HFFc6 (cell line): ENCODE results near the gene NWD2. TPM values are rescaled to one million over a fixed set of nuclear protein-coding genes. Genes with fewer than 3 reads are reported as not detected.

Experiments
- DNase-seq: peaks from one replicate; pipeline ENCODE4 v3.0.0-alpha.2; 2018
- H3K27ac Mint-ChIP-seq: 2 replicates; pipeline ENCODE4 v1.8.0; 2020; ENCODE audit warnings: mild to moderate bottlenecking, mixed read lengths
- H3K27me3 Mint-ChIP-seq: 2 replicates; pipeline ENCODE4 v1.8.0; 2021; ENCODE audit warnings: mild to moderate bottlenecking, moderate library complexity, mixed read lengths; ENCODE audit not compliant: insufficient read depth
- H3K36me3 Mint-ChIP-seq: 2 replicates; pipeline ENCODE4 v1.8.0; 2021; ENCODE audit warnings: low read depth, mixed read lengths
- H3K4me1 Mint-ChIP-seq: 2 replicates; pipeline ENCODE4 v1.8.0; 2020; ENCODE audit warnings: low read depth, mixed read lengths
- H3K4me3 Mint-ChIP-seq: 2 replicates; pipeline ENCODE4 v1.8.0; 2020; ENCODE audit warnings: mild to moderate bottlenecking, moderate library complexity, mixed read lengths
- H3K9me3 Mint-ChIP-seq: 2 replicates; pipeline ENCODE4 v1.8.0; 2020; ENCODE audit warnings: mild to moderate bottlenecking, mixed read lengths
- CTCF ChIP-seq: fragments of 200-600 bp; sonication (generic); IDR thresholded peaks from 2 replicates; pipeline ENCODE4 v1.5.0; 2021; ENCODE audit warnings: antibody characterized with exemption, mild to moderate bottlenecking
- total RNA-seq, 6 experiments: library from RNA; stranded (reverse); fragmentation: NEBNext Ultra II Directional; extraction: Animal tissue kit (Norgen Biotek cat#: 25700); gene quantifications; 2 replicates in 1 of 6; 3 replicates in 5 of 6; pipeline ENCODE4 v1.2.3, GENCODE V29; 2021

Gene NWD2
- total RNA-seq, 6 experiments from 2014 or later: not detected

GRCh38 chr4:37304612-37305011 lies 60.1 kb downstream of the NWD2 start:
- no peak overlapping the region for H3K4me3 Mint-ChIP-seq
- peaks cover 28% of the 10 kb centered on the region for H3K9me3 Mint-ChIP-seq
- TF ChIP-seq CTCF: no peak

GRCh38 chr4:37305984-37306383 lies 61.4 kb downstream of the NWD2 start:
- no peak overlapping the region for H3K27ac Mint-ChIP-seq
- H3K27me3 Mint-ChIP-seq: no peaks in the 10 kb centered on the region; the same call in 1 of the 2 replicates
- H3K4me3 Mint-ChIP-seq: no peak overlapping the region
- no peak for TF ChIP-seq CTCF
- H3K36me3 Mint-ChIP-seq: no peaks in the 10 kb centered on the region
- peaks cover 32% of the 10 kb centered on the region for H3K9me3 Mint-ChIP-seq
- no peak for DNase-seq
- no peaks in the 10 kb centered on the region for H3K4me1 Mint-ChIP-seq

More at GRCh38 chr4:37304612-37305011, 60.1 kb downstream of the NWD2 start:
- Mint-ChIP-seq H3K36me3 (no peaks in the 10 kb centered on the region), H3K27ac (no peak overlapping the region), H3K27me3 (no peaks in the 10 kb centered on the region; the same call in 1 of the 2 replicates), H3K4me1 (no peaks in the 10 kb centered on the region)
- DNase-seq: no peak

- no peak for DNase-seq
- no peak overlapping the region for H3K27ac Mint-ChIP-seq
- peaks cover 6% of the 10 kb centered on the region; the same call in 1 of the 2 replicates for H3K36me3 Mint-ChIP-seq
- H3K27me3 Mint-ChIP-seq: no peaks in the 10 kb centered on the region
- H3K4me1 Mint-ChIP-seq: no peaks in the 10 kb centered on the region
- no peak overlapping the region for H3K4me3 Mint-ChIP-seq
- H3K9me3 Mint-ChIP-seq: peaks cover 28% of the 10 kb centered on the region
- no peak for TF ChIP-seq CTCF
Observed at GRCh38 chr4:37317104-37317643, 72.6 kb downstream of the NWD2 start.

GRCh38 chr4:37320513-37321235 lies 76.1 kb downstream of the NWD2 start:
- peaks cover 33% of the 10 kb centered on the region for H3K9me3 Mint-ChIP-seq
- no peaks in the 10 kb centered on the region for H3K4me1 Mint-ChIP-seq
- no peak for TF ChIP-seq CTCF
- H3K36me3 Mint-ChIP-seq: peaks cover 6% of the 10 kb centered on the region; the same call in 1 of the 2 replicates
- H3K27ac Mint-ChIP-seq: no peak overlapping the region
- H3K4me3 Mint-ChIP-seq: no peak overlapping the region
- no peak for DNase-seq
- H3K27me3 Mint-ChIP-seq: no peaks in the 10 kb centered on the region

- no peak for TF ChIP-seq CTCF
- Mint-ChIP-seq H3K4me1 (no peaks in the 10 kb centered on the region), H3K4me3 (no peak overlapping the region), H3K9me3 (peaks cover 33% of the 10 kb centered on the region), H3K36me3 (peaks cover 6% of the 10 kb centered on the region; the same call in 1 of the 2 replicates), H3K27me3 (no peaks in the 10 kb centered on the region), H3K27ac (no peak overlapping the region)
- DNase-seq: no peak
Observed at GRCh38 chr4:37322122-37322521, 77.6 kb downstream of the NWD2 start.
